K562 (cell line): ENCODE measurements around the gene DAPK1. TPM values are rescaled to one million over a fixed set of nuclear protein-coding genes. Genes with fewer than 3 reads are reported as not detected.

ENCODE experiments used
- ATAC-seq: fragments of 200-7000 bp; cut with Tn5 transposase; 3 replicates; pipeline ENCODE4 v1.9.1; 2020; ENCODE audit warnings: moderate library complexity
- BruUV-seq: library from RNA; stranded (reverse); fragments of 400-500 nt; replicated peaks from 2 replicates; lab custom pipeline; 2021; lab: Mats Ljungman, UMichigan
- CTCF ChIA-PET: fragments of 300-600 bp; formaldehyde crosslinking; extraction: SDS; loops from one replicate; lab custom pipeline; 2021; ENCODE audit warnings: low intra/inter-chr PET ratio; lab: Yijun Ruan, JAX
- POLR2A ChIA-PET: fragments of 300-600, 350-650 bp; sonication (Branson Sonifier 250); formaldehyde crosslinking; extraction: SDS; loops from one replicate; lab custom pipeline; 2021; ENCODE audit warnings: antibody characterized with exemption, inconsistent platforms; lab: Yijun Ruan, JAX
- DNase-seq, 4 experiments: peaks; one replicate each; pipeline versions ENCODE4 v3.0.0 to v3.0.0-alpha.2; 2011 to 2018; ENCODE audit warnings: low spot score in 3 of 4, mixed read lengths in 3 of 4; ENCODE audit errors: extremely low read depth in 1 of 4
- FAIRE-seq: peaks from 2 replicates; lab custom pipeline; 2011; peaks lifted over from hg19 to GRCh38; lab: Jason Lieb, UNC
- H2AFZ ChIP-seq: 2 replicates; pipeline ENCODE4 v1.6.0; 2011; ENCODE audit warnings: low read depth, low read length, control low read depth, inconsistent platforms
- H3K27ac ChIP-seq: fragments of 200-600 bp; 3 replicates; pipeline ENCODE4 v1.8.0; 2011; ENCODE audit warnings: low read depth, mild to moderate bottlenecking, control low read depth, inconsistent platforms, low read length, moderate library complexity, mixed read lengths; ENCODE audit errors: extremely low read depth
- H3K27me3 ChIP-seq, 2 experiments: fragments of 300-600 bp in 1 of 2; 2 replicates in 1 of 2; 3 replicates in 1 of 2; pipeline versions ENCODE4 v1.6.0 to v1.8.0; 2011; ENCODE audit warnings: inconsistent platforms in 2 of 2, low read length in 2 of 2, mild to moderate bottlenecking in 1 of 2, mixed read lengths in 1 of 2, moderate library complexity in 1 of 2; ENCODE audit not compliant: control insufficient read depth in 2 of 2, insufficient read depth in 2 of 2
- H3K36me3 ChIP-seq: fragments of 300-600 bp; 3 replicates; pipeline ENCODE4 v1.8.0; 2011; ENCODE audit warnings: mild to moderate bottlenecking, low read length, inconsistent platforms; ENCODE audit not compliant: control insufficient read depth, insufficient read depth
- H3K4me1 ChIP-seq, 2 experiments: fragments of 200-600 bp in 1 of 2; replicated peaks in 1 of 2; 2 replicates in 1 of 2; 3 replicates in 1 of 2; pipeline versions ENCODE4 v1.5.1 to v1.8.0; 2011; ENCODE audit warnings: inconsistent platforms in 2 of 2, low read length in 2 of 2, mild to moderate bottlenecking in 1 of 2, mixed read lengths in 1 of 2, moderate library complexity in 1 of 2; ENCODE audit not compliant: control insufficient read depth in 2 of 2, insufficient read depth in 2 of 2
- H3K4me2 ChIP-seq: 2 replicates; pipeline ENCODE4 v1.6.1; 2011; ENCODE audit warnings: low read length, control low read depth, inconsistent platforms, mixed read lengths; ENCODE audit not compliant: insufficient read depth
- H3K4me3 ChIP-seq: fragments of 200-600 bp; sonication (generic), shearing (Covaris generic); 2 replicates; pipeline ENCODE4 v1.5.1; 2016; ENCODE audit warnings: control low read depth, inconsistent platforms
- H3K79me2 ChIP-seq: fragments of 200-600 bp; 3 replicates; pipeline ENCODE4 v1.8.0; 2011; ENCODE audit warnings: low read length, inconsistent platforms; ENCODE audit not compliant: control insufficient read depth, insufficient read depth
- H3K9ac ChIP-seq, 2 experiments: 2 replicates each; pipeline versions ENCODE4 v1.6.0 to v1.6.1; 2011; ENCODE audit warnings: low read depth in 2 of 2, low read length in 2 of 2, control low read depth in 1 of 2, inconsistent platforms in 1 of 2, mild to moderate bottlenecking in 1 of 2, mixed read lengths in 1 of 2; ENCODE audit not compliant: insufficient read depth in 1 of 2
- H3K9me1 ChIP-seq: one replicate; pipeline ENCODE4 v1.6.0; 2011; ENCODE audit warnings: inconsistent platforms, mild to moderate bottlenecking, low read length, moderate library complexity; ENCODE audit not compliant: control insufficient read depth, insufficient read depth
- H3K9me3 ChIP-seq: replicated peaks from 2 replicates; pipeline ENCODE4 v1.5.1; 2011; ENCODE audit warnings: low read depth, low read length, inconsistent platforms; ENCODE audit not compliant: control insufficient read depth, insufficient read depth
- H4K20me1 ChIP-seq: replicated peaks from 2 replicates; pipeline ENCODE4 v1.6.1; 2011; ENCODE audit warnings: low read length, inconsistent platforms, mixed read lengths; ENCODE audit not compliant: control insufficient read depth, insufficient read depth
- BCOR ChIP-seq: fragments of 450-650 bp; IDR thresholded peaks from 2 replicates; pipeline ENCODE4 v1.6.1; 2016
- DNMT1 ChIP-seq: fragments of 450-650 bp; IDR thresholded peaks from 2 replicates; pipeline ENCODE4 v1.6.1; 2016; ENCODE audit warnings: antibody characterized with exemption, mild to moderate bottlenecking
- EP400 ChIP-seq: fragments of 450-650 bp; IDR thresholded peaks from 2 replicates; pipeline ENCODE4 v1.6.1; 2017; ENCODE audit warnings: antibody characterized with exemption, mild to moderate bottlenecking, moderate library complexity
- FOXJ2 ChIP-seq: fragments of 200-800 bp; sonication (Bioruptor generic); IDR thresholded peaks from 2 replicates; pipeline ENCODE4 v1.6.1; 2016; ENCODE audit warnings: missing genetic modification characterization, missing compliant biosample characterization
- HEY1 ChIP-seq: fragments of 250-450 bp; sonication (Bioruptor Pico); IDR thresholded peaks from 2 replicates; pipeline ENCODE4 v1.5.0; 2020; ENCODE audit warnings: mild to moderate bottlenecking, moderate library complexity, borderline replicate concordance
- IRF1 ChIP-seq: sonication (generic); formaldehyde crosslinking; IDR thresholded peaks from 2 replicates; pipeline ENCODE4 v1.8.0; 2022; ENCODE audit warnings: missing genetic modification reagents, mild to moderate bottlenecking, borderline replicate concordance
- KDM4B ChIP-seq, 2 experiments: fragments of 450-650 bp in 1 of 2; sonication (generic) in 1 of 2; IDR thresholded peaks; 2 replicates each; pipeline ENCODE4 v1.6.1; 2016 to 2017; ENCODE audit warnings: borderline replicate concordance in 2 of 2, antibody characterized with exemption in 1 of 2, low read depth in 1 of 2, mild to moderate bottlenecking in 1 of 2
- LARP7 ChIP-seq: fragments of 450-650 bp; IDR thresholded peaks from 2 replicates; pipeline ENCODE4 v1.6.1; 2016
- NCOA1 ChIP-seq: fragments of 450-650 bp; IDR thresholded peaks from 2 replicates; pipeline ENCODE4 v1.6.1; 2016; ENCODE audit warnings: low read depth
- NELFE ChIP-seq: IDR thresholded peaks from 2 replicates; pipeline ENCODE4 v1.6.1; 2011; ENCODE audit warnings: mild to moderate bottlenecking; ENCODE audit not compliant: insufficient read depth, insufficient read length
- PHB2 ChIP-seq: fragments of 450-650 bp; IDR thresholded peaks from 2 replicates; pipeline ENCODE4 v1.6.1; 2017; ENCODE audit warnings: low read depth
- POLR2B ChIP-seq: fragments of 450-650 bp; IDR thresholded peaks from 2 replicates; pipeline ENCODE4 v1.6.1; 2018; ENCODE audit warnings: low read depth; ENCODE audit not compliant: partially characterized antibody
- RBM39 ChIP-seq: fragments of 200-400 bp; formaldehyde crosslinking; optimal IDR thresholded peaks from 2 replicates; pipeline ENCODE3; 2018; ENCODE audit warnings: low read depth, low read length
- RHOXF2B ChIP-seq: fragments of 250-450 bp; sonication (Bioruptor Pico); conservative IDR thresholded peaks from 2 replicates; pipeline ENCODE4 v1.5.1; 2021
- SAFB ChIP-seq: fragments of 200-400 bp; formaldehyde crosslinking; IDR thresholded peaks from 2 replicates; pipeline ENCODE4 v1.6.1; 2017; ENCODE audit warnings: low read depth, low read length, borderline replicate concordance
- SETDB1 ChIP-seq: IDR thresholded peaks from one replicate; pipeline ENCODE4 v1.6.1; 2012; ENCODE audit warnings: low read length, control low read depth, inconsistent platforms
- TEAD1 ChIP-seq, 2 experiments: fragments of 450-650 bp in 1 of 2; sonication (generic) in 1 of 2; formaldehyde crosslinking; IDR thresholded peaks; 2 replicates each; pipeline versions ENCODE4 v1.4.0 to v1.8.0; 2020 to 2022; ENCODE audit warnings: mild to moderate bottlenecking in 2 of 2, missing genetic modification reagents in 1 of 2
- TEAD2 ChIP-seq: fragments of 450-650 bp; IDR thresholded peaks from 2 replicates; pipeline ENCODE4 v1.6.1; 2016; ENCODE audit warnings: missing genetic modification characterization, control low read depth, missing compliant biosample characterization
- TRIM24 ChIP-seq, 2 experiments: fragments of 450-650 bp; IDR thresholded peaks; 2 replicates each; pipeline ENCODE4 v1.6.1; 2016
- U2AF1 ChIP-seq: fragments of 200-400 bp; formaldehyde crosslinking; optimal IDR thresholded peaks from 2 replicates; pipeline ENCODE3; 2017; ENCODE audit warnings: mild to moderate bottlenecking, low read depth, low read length, moderate library complexity
- ZBTB2 ChIP-seq: fragments of 450-650 bp; IDR thresholded peaks from 2 replicates; pipeline ENCODE4 v1.6.1; 2016; ENCODE audit warnings: antibody characterized with exemption
- ZEB2 ChIP-seq: fragments of 450-650 bp; IDR thresholded peaks from 2 replicates; pipeline ENCODE4 v1.6.1; 2016
- ZNF347 ChIP-seq: fragments of 450-650 bp; formaldehyde crosslinking; IDR thresholded peaks from 2 replicates; pipeline ENCODE4 v1.4.0; 2020; ENCODE audit warnings: low read depth, mild to moderate bottlenecking, moderate library complexity
- ZNF785 ChIP-seq: fragments of 250-450 bp; sonication (Bioruptor Pico); IDR thresholded peaks from 2 replicates; pipeline ENCODE4 v1.4.0; 2020; ENCODE audit warnings: mild to moderate bottlenecking
- WGBS: fragments of 100-300 bp; shearing (Covaris generic); methylation state at CpG from one replicate; pipeline ENCODE4 v1.1.6; 2016; ENCODE audit warnings: low coverage, mixed read lengths; ENCODE audit not compliant: insufficient coverage; ENCODE audit errors: missing lambda C conversion rate; 5-methylcytosine and 5-hydroxymethylcytosine counted together
- in situ Hi-C: fragments of 300-500 bp; cut with MboI; formaldehyde crosslinking; loops from 4 replicates; pipeline ENCODE4 v1.15.0; 2018; ENCODE audit warnings: inconsistent platforms, mixed read lengths
- intact Hi-C: fragments of 100-400 bp; cut with micrococcal nuclease; formaldehyde crosslinking; loops from 2 replicates; pipeline ENCODE4 v1.14.2; 2022
- polyA plus RNA-seq, 8 experiments: library from polyadenylated mRNA; depleted of rRNA in 4 of 8; stranded (reverse) in 5 of 8; unstranded in 3 of 8; fragments of >200 nt; fragmentation: Nextera tagmentation in 2 of 8; fragmentation: Illumina TruSeq in 1 of 8; extraction: Ambion mirVana in 2 of 8; extraction: Trizol in 1 of 8; gene quantifications; 2 replicates each; pipeline versions ENCODE4 v1.2.1 to v1.2.3, GENCODE V29; 2011 to 2014; ENCODE audit warnings: inconsistent platforms in 1 of 8, missing spikeins in 1 of 8
- total RNA-seq, 7 experiments: library from RNA; depleted of rRNA in 6 of 7; stranded (reverse); fragments of >200 nt in 6 of 7; fragmentation: Illumina TruSeq in 2 of 7; extraction: Trizol in 2 of 7; gene quantifications; 2 replicates each; pipeline versions ENCODE4 v1.2.1 to v1.2.3, GENCODE V29; 2011 to 2021; ENCODE audit warnings: low replicate concordance in 1 of 7

Gene DAPK1
- total and polyA plus RNA-seq, 9 of the 15 experiments (the other 6 are each of a cell fraction or from before 2014, with no cell fraction given), result 1.7 to 26.4 (median 15.8) TPM

GRCh38 chr9:87674565-87675299 is 177.1 kb downstream of the DAPK1 start:
- H3K9ac ChIP-seq, result peak overlapping the region in 1 of 2 experiments; percentile 65; a peak in 1 of 4 replicates
- CTCF ChIA-PET, result no interaction called here
- H3K9me1 ChIP-seq, result peaks cover 2% of the 10 kb centered on the region
- POLR2A ChIA-PET, result interaction anchor here (0.6 to 0.7 kb wide), 2 partner anchors 12 to 125 kb away, joined by 3 read pairs; no protein-coding TSS in a partner anchor
- H3K4me3 ChIP-seq, result no peak overlapping the region; the same call in 1 of the 2 replicates
- no peaks in the 10 kb centered on the region for H3K9me3 ChIP-seq
- H2AFZ ChIP-seq, result peak overlapping the region; percentile 88
- no peaks in the 10 kb centered on the region for H4K20me1 ChIP-seq
- H3K27me3 ChIP-seq, result no peaks in the 10 kb centered on the region
- in situ Hi-C loops, result loop anchor here (5.0 to 25.0 kb wide), 5 partner anchors 138 to 1237 kb away; no protein-coding TSS in a partner anchor
- no TSS peak for BruUV-seq
- ATAC-seq, result peak; percentile 92
- H3K27ac ChIP-seq, result peak overlapping the region; percentile 83
- H3K4me2 ChIP-seq, result peak overlapping the region; percentile 70
- peak; percentile 37 to 85 (median 68) for DNase-seq
- no peaks in the 10 kb centered on the region for H3K79me2 ChIP-seq
- no peaks in the 10 kb centered on the region for H3K36me3 ChIP-seq
- H3K4me1 ChIP-seq, result peaks cover 13 to 15% of the 10 kb centered on the region in 2 experiments; a peak in 4 of 5 replicates
- intact Hi-C loops, result no loop called here
- 0% methylated on average over 5 of the region's 6 CpGs for WGBS
- peak; percentile 98 for FAIRE-seq
- TF ChIP-seq HEY1 (CRISPR knock-in tag) (no peak), ZNF785 (CRISPR knock-in tag) (no peak), FOXJ2 (tag) (no peak), KDM4B (IDR thresholded peaks at IDR 0.05; ENCODE audit: borderline replicate concordance in 2 of 2, low read depth in 1 of 2) (no peak), NELFE (no peak), TEAD1 (CRISPR knock-in tag; IDR thresholded peaks at IDR 0.05) (no peak), ZNF347 (no peak), NCOA1 (no peak), BCOR (no peak), U2AF1 (no peak), DNMT1 (no peak), IRF1 (CRISPR knock-in tag) (no peak), PHB2 (no peak), LARP7 (no peak), POLR2B (no peak), ZBTB2 (no peak), TRIM24 (IDR thresholded peaks at IDR 0.05) (peak in 1 of 2 experiments; percentile 56; a peak in 2 of 4 replicates), EP400 (peak; percentile 57), RBM39 (no peak), SETDB1 (no peak), ZEB2 (no peak), RHOXF2B (no peak), SAFB (no peak), TEAD2 (tag) (no peak)
